ENCODE measurements around the gene CLCA4.

The CLCA4 gene

GRCh38 chr1:86546787-86547221 lies at the start of gene CLCA4:
Gene CLCA4, plus strand, starts transcription at chr1:86547078. Its CDS starts 42 bp downstream, at chr1:86547120.
- DNase-seq: peak in 2 of 3 experiments; percentile 40 to 80

- DNase-seq: no peak
These were observed 48.6 kb upstream of the CLCA4 start for GRCh38 chr1:86498281-86498680.

- peak in 2 of 3 experiments; percentile 23 to 82 for DNase-seq
These were observed 46.8 kb upstream of the CLCA4 start for GRCh38 chr1:86499987-86500593.

GRCh38 chr1:86500714-86501113 lies 46.2 kb upstream of the CLCA4 start:
- peak in 1 of 3 experiments; percentile 20 for DNase-seq

GRCh38 chr1:86502125-86502646 lies 44.7 kb upstream of the CLCA4 start:
- DNase-seq: peak; percentile 33 to 60 (median 36)

- no peak for DNase-seq
These were observed 44.0 kb upstream of the CLCA4 start for GRCh38 chr1:86502721-86503405.

- DNase-seq: no peak
These were observed 43.3 kb upstream of the CLCA4 start for GRCh38 chr1:86503406-86504136.

GRCh38 chr1:86504137-86504479 lies 42.8 kb upstream of the CLCA4 start:
- DNase-seq: no peak

GRCh38 chr1:86504895-86505563 lies 41.8 kb upstream of the CLCA4 start:
- no peak for DNase-seq

- no peak for DNase-seq
These were observed 41.3 kb upstream of the CLCA4 start for GRCh38 chr1:86505564-86505902.

- DNase-seq: peak; percentile 48 to 79 (median 74)
These were observed 38.8 kb upstream of the CLCA4 start for GRCh38 chr1:86507935-86508582.

- no peak for DNase-seq
These were observed 38.3 kb upstream of the CLCA4 start for GRCh38 chr1:86508583-86508969.

GRCh38 chr1:86515597-86515996 lies 31.3 kb upstream of the CLCA4 start:
- DNase-seq: peak; percentile 4 to 61 (median 43)

- DNase-seq: no peak
These were observed 30.5 kb upstream of the CLCA4 start for GRCh38 chr1:86516335-86516734.

- no peak for DNase-seq
These were observed 29.5 kb upstream of the CLCA4 start for GRCh38 chr1:86517336-86517735.

- no peak for DNase-seq
These were observed 25.9 kb upstream of the CLCA4 start for GRCh38 chr1:86520789-86521521.

- no peak for DNase-seq
These were observed 25.4 kb upstream of the CLCA4 start for GRCh38 chr1:86521522-86521891.

GRCh38 chr1:86522240-86522639 lies 24.6 kb upstream of the CLCA4 start:
- DNase-seq: no peak

GRCh38 chr1:86523670-86524354 lies 23.1 kb upstream of the CLCA4 start:
- DNase-seq: no peak

- no peak for DNase-seq
These were observed 19.6 kb upstream of the CLCA4 start for GRCh38 chr1:86527306-86527705.

GRCh38 chr1:86530211-86530845 lies 16.6 kb upstream of the CLCA4 start:
- peak in 2 of 3 experiments; percentile 14 to 74 for DNase-seq
